Measurements from ENCODE around the gene STT3B.

Gene STT3B

DNA sequence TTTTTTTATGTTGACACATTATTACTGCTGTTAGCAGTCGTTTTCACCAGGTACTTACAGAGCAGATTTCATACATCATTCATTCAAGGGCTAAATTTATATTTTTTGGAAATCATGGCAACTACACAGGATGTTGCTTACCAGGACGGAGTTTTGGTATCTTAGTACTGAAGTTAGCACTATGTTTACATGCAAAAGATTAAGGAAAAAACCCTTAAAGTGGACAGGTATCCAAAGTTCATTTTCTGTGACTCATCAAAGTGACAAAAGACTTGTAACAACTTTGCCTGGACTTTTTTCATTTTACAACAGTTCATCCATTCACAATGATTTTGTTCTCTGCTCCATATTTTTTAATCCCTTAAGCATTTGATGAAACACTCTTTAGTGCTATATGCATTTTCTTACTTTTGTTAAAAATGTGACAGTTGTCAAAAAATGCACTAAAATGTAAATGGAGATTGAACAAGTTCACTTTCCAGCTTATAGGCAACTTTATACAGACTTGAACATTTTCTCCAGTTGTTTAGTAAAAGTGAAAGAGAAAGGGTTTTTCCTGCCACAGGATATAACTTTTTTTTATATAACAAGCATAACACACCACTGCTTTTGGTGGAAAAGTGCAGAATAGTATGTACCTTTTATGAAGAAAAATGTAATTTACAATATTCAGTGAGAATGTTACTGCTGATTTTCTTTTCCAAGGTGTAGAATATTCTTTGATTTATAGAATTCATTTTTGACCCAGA is 104.1 kb downstream of the STT3B start:
- H4K20me1 ChIP-seq (ENCODE audit: insufficient read depth, low read length) = no peaks in the 10 kb centered on the region

DNA sequence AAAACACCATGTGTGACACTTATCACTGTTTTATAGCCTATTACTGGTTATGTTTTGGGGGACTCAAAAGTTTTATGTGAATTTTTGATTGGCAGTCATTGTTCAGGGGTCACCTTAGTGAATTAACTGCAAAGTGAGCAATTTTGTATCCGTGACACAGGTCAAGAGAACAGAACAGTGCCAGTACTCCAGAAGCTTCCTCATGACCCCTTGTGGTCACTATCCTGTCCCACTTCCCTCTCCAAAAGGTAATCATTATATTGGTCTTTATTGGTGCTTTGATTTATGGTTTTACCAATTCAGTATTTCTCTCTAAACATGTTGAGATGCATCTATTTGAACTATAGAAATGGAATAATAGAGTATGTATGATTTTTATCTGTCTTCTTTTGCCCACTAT is 107.1 kb downstream of the STT3B start:
- Histone ChIP-seq H3K9ac (ENCODE audit: low read length) (no peak overlapping the region), H3F3A (ENCODE audit: insufficient read depth, low read length) (no peaks in the 10 kb centered on the region), H3K79me2 (ENCODE audit: low read length) (no peaks in the 10 kb centered on the region), H3K4me1 (ENCODE audit: low read length) (no peaks in the 10 kb centered on the region), H3K4me3 (ENCODE audit: low read length) (no peak overlapping the region), H3K4me2 (ENCODE audit: low read depth, low read length) (no peak overlapping the region), H3K27ac (ENCODE audit: low read length) (no peak overlapping the region), H4K20me1 (ENCODE audit: insufficient read depth, low read length) (no peaks in the 10 kb centered on the region), H3K36me3 (replicated peaks; ENCODE audit: insufficient read depth, low read length) (no peaks in the 10 kb centered on the region), H3K27me3 (replicated peaks; ENCODE audit: insufficient read depth, low read length) (no peaks in the 10 kb centered on the region), H3K9me3 (replicated peaks; ENCODE audit: insufficient read depth, low read length) (no peaks in the 10 kb centered on the region), H3K9me2 (replicated peaks; ENCODE audit: insufficient read depth, low read length) (no peaks in the 10 kb centered on the region), H2AFZ (ENCODE audit: low read length) (no peak overlapping the region)
- TF ChIP-seq EZH2phosphoT487 (IDR thresholded peaks at IDR 0.05; ENCODE audit: low read length) = no peak
- TF ChIP-seq, protein P1, sequence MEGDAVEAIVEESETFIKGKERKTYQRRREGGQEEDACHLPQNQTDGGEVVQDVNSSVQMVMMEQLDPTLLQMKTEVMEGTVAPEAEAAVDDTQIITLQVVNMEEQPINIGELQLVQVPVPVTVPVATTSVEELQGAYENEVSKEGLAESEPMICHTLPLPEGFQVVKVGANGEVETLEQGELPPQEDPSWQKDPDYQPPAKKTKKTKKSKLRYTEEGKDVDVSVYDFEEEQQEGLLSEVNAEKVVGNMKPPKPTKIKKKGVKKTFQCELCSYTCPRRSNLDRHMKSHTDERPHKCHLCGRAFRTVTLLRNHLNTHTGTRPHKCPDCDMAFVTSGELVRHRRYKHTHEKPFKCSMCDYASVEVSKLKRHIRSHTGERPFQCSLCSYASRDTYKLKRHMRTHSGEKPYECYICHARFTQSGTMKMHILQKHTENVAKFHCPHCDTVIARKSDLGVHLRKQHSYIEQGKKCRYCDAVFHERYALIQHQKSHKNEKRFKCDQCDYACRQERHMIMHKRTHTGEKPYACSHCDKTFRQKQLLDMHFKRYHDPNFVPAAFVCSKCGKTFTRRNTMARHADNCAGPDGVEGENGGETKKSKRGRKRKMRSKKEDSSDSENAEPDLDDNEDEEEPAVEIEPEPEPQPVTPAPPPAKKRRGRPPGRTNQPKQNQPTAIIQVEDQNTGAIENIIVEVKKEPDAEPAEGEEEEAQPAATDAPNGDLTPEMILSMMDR (IDR thresholded peaks at IDR 0.05; ENCODE audit: low read length) = no peak
- TF ChIP-seq EZH2 (optimal IDR thresholded peaks at IDR 0.05; ENCODE audit: low read depth, low read length) = no peak
- DNase-seq = no peak

More for the DNA sequence above, 104.1 kb downstream of the STT3B start:
- TF ChIP-seq, protein P1 (IDR thresholded peaks at IDR 0.05; ENCODE audit: low read length) = no peak
- TF ChIP-seq EZH2 (optimal IDR thresholded peaks at IDR 0.05; ENCODE audit: low read depth, low read length) (no peak), EZH2phosphoT487 (IDR thresholded peaks at IDR 0.05; ENCODE audit: low read length) (no peak)
- DNase-seq = no peak
- Histone ChIP-seq H3K4me1 (ENCODE audit: low read length) (no peaks in the 10 kb centered on the region), H3K27ac (ENCODE audit: low read length) (no peak overlapping the region), H3K9ac (ENCODE audit: low read length) (no peak overlapping the region), H3K27me3 (replicated peaks; ENCODE audit: insufficient read depth, low read length) (no peaks in the 10 kb centered on the region), H3K4me2 (ENCODE audit: low read depth, low read length) (no peak overlapping the region), H3K36me3 (replicated peaks; ENCODE audit: insufficient read depth, low read length) (no peaks in the 10 kb centered on the region), H3K79me2 (ENCODE audit: low read length) (no peaks in the 10 kb centered on the region), H2AFZ (ENCODE audit: low read length) (no peak overlapping the region), H3K4me3 (ENCODE audit: low read length) (no peak overlapping the region), H3F3A (ENCODE audit: insufficient read depth, low read length) (no peaks in the 10 kb centered on the region), H3K9me3 (replicated peaks; ENCODE audit: insufficient read depth, low read length) (no peaks in the 10 kb centered on the region), H3K9me2 (replicated peaks; ENCODE audit: insufficient read depth, low read length) (no peaks in the 10 kb centered on the region)

DNA sequence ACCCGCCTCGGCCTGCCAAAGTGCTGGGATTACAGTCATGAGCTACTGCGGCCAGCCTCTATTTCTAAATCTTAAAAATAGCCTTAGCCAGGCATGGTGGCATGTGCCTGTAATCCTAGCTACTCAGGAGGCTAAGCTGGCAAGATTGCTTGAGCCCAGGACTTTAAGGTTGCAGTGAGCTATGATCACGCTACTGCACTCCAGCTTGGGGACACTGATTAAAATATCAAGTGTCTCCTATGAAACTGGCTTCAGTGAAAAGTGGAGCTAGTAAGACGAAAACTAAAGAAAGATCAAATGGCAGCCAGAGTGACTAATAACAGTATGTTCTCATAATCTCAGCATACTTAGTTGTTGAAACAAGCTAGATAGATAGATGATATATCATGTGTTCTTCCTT is 112.5 kb downstream of the STT3B start:
- no peak overlapping the region for H3K27ac ChIP-seq (ENCODE audit: low read length)
- no peak for DNase-seq
- no peaks in the 10 kb centered on the region for H3K27me3 ChIP-seq (replicated peaks; ENCODE audit: insufficient read depth, low read length)
- H4K20me1 ChIP-seq (ENCODE audit: insufficient read depth, low read length) = no peaks in the 10 kb centered on the region
- no peaks in the 10 kb centered on the region for H3K79me2 ChIP-seq (ENCODE audit: low read length)
- no peaks in the 10 kb centered on the region for H3K9me3 ChIP-seq (replicated peaks; ENCODE audit: insufficient read depth, low read length)
- H3K4me2 ChIP-seq (ENCODE audit: low read depth, low read length) = no peak overlapping the region
- TF ChIP-seq EZH2 (optimal IDR thresholded peaks at IDR 0.05; ENCODE audit: low read depth, low read length) = no peak
- TF ChIP-seq EZH2phosphoT487 (IDR thresholded peaks at IDR 0.05; ENCODE audit: low read length) = no peak
- TF ChIP-seq, protein P1 (IDR thresholded peaks at IDR 0.05; ENCODE audit: low read length) = no peak
- no peaks in the 10 kb centered on the region for H3K4me1 ChIP-seq (ENCODE audit: low read length)
- no peak overlapping the region for H3K4me3 ChIP-seq (ENCODE audit: low read length)
- no peaks in the 10 kb centered on the region for H3F3A ChIP-seq (ENCODE audit: insufficient read depth, low read length)
- no peak overlapping the region for H2AFZ ChIP-seq (ENCODE audit: low read length)
- no peak overlapping the region for H3K9ac ChIP-seq (ENCODE audit: low read length)
- H3K9me2 ChIP-seq (replicated peaks; ENCODE audit: insufficient read depth, low read length) = no peaks in the 10 kb centered on the region
- H3K36me3 ChIP-seq (replicated peaks; ENCODE audit: insufficient read depth, low read length) = no peaks in the 10 kb centered on the region; the same call in 1 of the 2 replicates
